OCI-LY1 (cell line): ENCODE measurements around the gene LYZL4.

Experiments used
- CTCF ChIP-seq: fragments of 200-600 bp; sonication (generic), shearing (Covaris generic); IDR thresholded peaks from 2 replicates; pipeline ENCODE4 v1.5.1; 2017; ENCODE audit warnings: mild to moderate bottlenecking, antibody characterized with exemption, low read length, moderate library complexity, mixed read lengths
- EZH2 ChIP-seq: fragments of 200-600 bp; sonication (generic), shearing (Covaris generic); IDR thresholded peaks from 2 replicates; pipeline ENCODE4 v1.8.0; 2017; ENCODE audit warnings: borderline replicate concordance, mixed run types, mild to moderate bottlenecking, antibody characterized with exemption, low read length, moderate library complexity, mixed read lengths

DNA sequence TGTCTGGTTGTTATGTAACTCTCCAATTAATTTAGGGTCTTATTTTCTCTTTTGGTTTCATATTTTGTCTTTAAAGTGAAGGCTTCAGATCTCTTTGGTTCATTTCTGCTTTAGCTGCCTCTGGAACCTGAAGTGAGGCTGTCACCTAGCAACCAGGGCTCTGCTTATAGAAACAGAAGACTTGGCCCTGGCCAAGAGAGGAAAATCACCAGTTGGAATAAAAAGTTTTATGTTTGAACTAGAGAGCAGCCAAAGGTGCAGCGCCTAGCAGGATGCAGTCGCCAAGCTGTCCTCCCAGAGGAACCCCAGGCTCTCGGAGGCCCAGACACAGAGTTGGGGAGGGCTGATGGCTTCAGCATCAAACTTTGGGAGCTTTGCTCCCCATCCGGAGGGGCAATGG, 41.1 kb downstream of the LYZL4 start:
- no peak for TF ChIP-seq CTCF
- no peak for TF ChIP-seq EZH2
